ACC112 (cell line): ENCODE results near the gene HES2.
"Not testable (repeated sequence)": the region's sequence is repeated elsewhere in the genome, so short reads cannot be mapped to it uniquely, and the experiment has no call there.

Source experiments
- H2AFZ ChIP-seq: fragments of 200-600 bp; sonication (generic); one replicate; pipeline ENCODE4 v1.6.0; 2017; ENCODE audit warnings: antibody characterized with exemption, low read length; ENCODE audit not compliant: unreplicated experiment
- H3K27ac ChIP-seq: fragments of 200-600 bp; sonication (generic); 2 replicates; pipeline ENCODE4 v1.5.1; 2014; ENCODE audit warnings: low read depth, mild to moderate bottlenecking, antibody characterized with exemption, low read length, moderate library complexity
- H3K27me3 ChIP-seq: fragments of 200-600 bp; sonication (generic); 2 replicates; pipeline ENCODE4 v1.6.1; 2014; ENCODE audit warnings: mild to moderate bottlenecking, antibody characterized with exemption, low read length, moderate library complexity, mixed read lengths; ENCODE audit not compliant: insufficient read depth
- H3K36me3 ChIP-seq: fragments of 200-600 bp; sonication (generic); 2 replicates; pipeline ENCODE4 v1.6.1; 2016; ENCODE audit warnings: mild to moderate bottlenecking, antibody characterized with exemption, low read length, moderate library complexity, mixed read lengths; ENCODE audit not compliant: insufficient read depth
- H3K4me1 ChIP-seq: fragments of 200-600 bp; sonication (generic); one replicate; pipeline ENCODE4 v1.6.1; 2016; ENCODE audit warnings: low read length, mixed read lengths; ENCODE audit not compliant: insufficient read depth, unreplicated experiment, control insufficient read depth
- H3K4me3 ChIP-seq: fragments of 200-600 bp; sonication (generic); 2 replicates; pipeline ENCODE4 v1.5.1; 2014; ENCODE audit warnings: mild to moderate bottlenecking, low read depth, low read length
- H3K79me2 ChIP-seq: fragments of 200-600 bp; sonication (generic); one replicate; pipeline ENCODE4 v1.6.0; 2016; ENCODE audit warnings: low read length; ENCODE audit not compliant: control insufficient read depth, unreplicated experiment, insufficient read depth

HES2 gene

DNA sequence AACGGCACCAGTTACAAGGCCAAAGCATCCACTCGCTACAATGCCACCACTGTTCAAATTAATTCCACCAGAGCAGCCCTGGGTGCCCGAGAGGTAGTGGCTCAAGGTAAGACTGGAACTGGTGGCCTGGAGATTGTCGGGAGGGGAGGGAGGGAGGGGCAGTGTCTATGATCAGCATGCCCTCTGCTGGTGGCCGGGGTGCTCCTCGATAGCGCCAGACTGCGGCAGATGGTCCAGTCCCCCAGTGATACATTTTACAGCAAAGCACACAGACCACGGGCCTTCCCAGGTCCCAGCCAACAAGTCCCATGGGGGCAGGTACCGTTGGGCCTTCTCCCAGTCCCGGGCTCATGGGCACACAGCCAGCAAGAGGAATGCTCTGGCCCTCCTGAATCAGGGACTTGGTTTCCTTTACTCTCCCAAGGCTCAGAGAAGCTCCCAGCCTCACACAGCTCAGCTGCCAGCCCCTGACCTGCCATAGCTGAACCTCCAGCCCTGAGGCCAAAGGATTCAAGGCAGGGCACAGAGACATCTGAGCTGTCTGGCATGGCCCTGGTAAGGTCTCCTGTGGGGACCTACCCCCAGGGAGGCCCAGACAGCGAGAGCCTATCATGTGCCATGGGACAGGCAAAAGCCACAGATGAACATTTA is 41.5 kb downstream of the HES2 start:
- Histone ChIP-seq H3K4me1 (no peaks in the 10 kb centered on the region), H3K27me3 (no peaks in the 10 kb centered on the region), H3K4me3 (no peak overlapping the region), H3K27ac (no peak overlapping the region), H2AFZ (no peak overlapping the region), H3K36me3 (no peaks in the 10 kb centered on the region), H3K79me2 (peaks cover 26% of the 10 kb centered on the region)

GRCh38 chr1:6373961-6374720 is 45.6 kb downstream of the HES2 start:
- no peaks in the 10 kb centered on the region for H3K4me1 ChIP-seq
- no peaks in the 10 kb centered on the region for H3K27me3 ChIP-seq
- H3K4me3 ChIP-seq = no peak overlapping the region
- H2AFZ ChIP-seq = no peak overlapping the region
- no peak overlapping the region for H3K27ac ChIP-seq
- H3K79me2 ChIP-seq = peaks cover 24% of the 10 kb centered on the region
- no peaks in the 10 kb centered on the region for H3K36me3 ChIP-seq

- not testable (repeated sequence) for H3K36me3 ChIP-seq, H3K27me3 ChIP-seq, H3K4me1 ChIP-seq, H2AFZ ChIP-seq, H3K27ac ChIP-seq, H3K4me3 ChIP-seq
- peaks cover 23% of the 10 kb centered on the region for H3K79me2 ChIP-seq
These were observed 47.5 kb downstream of the HES2 start for GRCh38 chr1:6372236-6372635.

- H3K27ac ChIP-seq = no peak overlapping the region
- no peaks in the 10 kb centered on the region for H3K27me3 ChIP-seq
- no peak overlapping the region for H2AFZ ChIP-seq
- H3K4me1 ChIP-seq = peaks cover 3% of the 10 kb centered on the region
- H3K36me3 ChIP-seq = no peaks in the 10 kb centered on the region
- H3K79me2 ChIP-seq = peaks cover 19% of the 10 kb centered on the region
- H3K4me3 ChIP-seq = no peak overlapping the region
These were observed 49.7 kb downstream of the HES2 start for GRCh38 chr1:6370006-6370405.

DNA sequence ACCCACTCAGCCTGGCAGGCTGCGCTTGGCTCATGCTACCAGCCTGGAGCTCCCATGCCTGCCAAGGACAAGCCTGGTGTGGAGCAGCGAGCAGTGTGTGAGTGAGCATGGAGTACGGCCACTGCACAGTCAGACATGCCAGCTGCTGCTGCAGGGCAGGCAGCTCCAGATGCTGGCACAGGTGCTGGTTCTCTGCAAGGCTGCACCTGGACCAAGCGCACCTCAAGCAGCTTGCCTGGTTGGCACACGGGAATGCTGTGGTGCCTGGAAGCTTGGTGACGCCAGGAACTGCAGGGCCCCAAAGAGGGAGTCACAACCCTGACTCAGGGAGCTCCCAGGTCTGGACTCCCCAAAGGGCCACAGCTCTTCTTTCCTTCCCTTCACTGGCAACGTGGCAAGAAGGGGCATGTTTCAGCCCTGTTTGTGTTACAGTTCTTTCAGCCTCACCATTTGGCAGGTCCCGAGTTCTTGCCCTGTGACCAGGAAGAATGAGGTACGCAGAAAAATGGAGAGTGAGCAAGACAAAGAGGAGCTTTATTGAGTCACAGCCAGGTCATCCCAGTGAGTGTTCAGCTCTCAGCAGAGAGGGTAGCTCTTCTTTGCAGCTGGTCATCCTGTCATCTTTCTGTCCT is 52.2 kb downstream of the HES2 start:
- no peak overlapping the region for H3K27ac ChIP-seq
- H3K36me3 ChIP-seq = no peaks in the 10 kb centered on the region
- H3K27me3 ChIP-seq = no peaks in the 10 kb centered on the region
- no peak overlapping the region for H2AFZ ChIP-seq
- H3K4me3 ChIP-seq = no peak overlapping the region
- H3K79me2 ChIP-seq = peaks cover 14% of the 10 kb centered on the region
- H3K4me1 ChIP-seq = peaks cover 3% of the 10 kb centered on the region

DNA sequence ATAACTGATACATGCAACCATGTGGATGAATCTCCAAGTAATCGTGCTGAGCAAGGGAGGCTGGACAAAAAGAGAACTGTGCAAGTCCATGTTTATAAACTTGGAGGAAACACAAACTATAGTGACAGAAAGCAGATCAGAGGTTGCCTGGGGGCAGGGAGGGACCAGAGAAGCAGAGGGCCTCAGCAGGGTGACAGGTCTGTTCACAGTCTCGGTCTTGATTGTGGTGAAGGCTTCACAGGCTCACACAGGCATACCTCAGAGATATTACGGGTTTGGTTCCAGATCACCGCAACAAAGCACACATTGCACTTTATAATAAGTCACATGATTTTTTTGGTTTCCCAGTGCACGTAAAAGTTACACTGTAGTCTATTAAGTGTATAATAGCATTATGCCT is 54.7 kb downstream of the HES2 start:
- H3K4me3 ChIP-seq = no peak overlapping the region
- peaks cover 10% of the 10 kb centered on the region for H3K4me1 ChIP-seq
- H3K27me3 ChIP-seq = no peaks in the 10 kb centered on the region
- no peak overlapping the region for H3K27ac ChIP-seq
- no peak overlapping the region for H2AFZ ChIP-seq
- peaks cover 21% of the 10 kb centered on the region for H3K79me2 ChIP-seq
- H3K36me3 ChIP-seq = no peaks in the 10 kb centered on the region

DNA sequence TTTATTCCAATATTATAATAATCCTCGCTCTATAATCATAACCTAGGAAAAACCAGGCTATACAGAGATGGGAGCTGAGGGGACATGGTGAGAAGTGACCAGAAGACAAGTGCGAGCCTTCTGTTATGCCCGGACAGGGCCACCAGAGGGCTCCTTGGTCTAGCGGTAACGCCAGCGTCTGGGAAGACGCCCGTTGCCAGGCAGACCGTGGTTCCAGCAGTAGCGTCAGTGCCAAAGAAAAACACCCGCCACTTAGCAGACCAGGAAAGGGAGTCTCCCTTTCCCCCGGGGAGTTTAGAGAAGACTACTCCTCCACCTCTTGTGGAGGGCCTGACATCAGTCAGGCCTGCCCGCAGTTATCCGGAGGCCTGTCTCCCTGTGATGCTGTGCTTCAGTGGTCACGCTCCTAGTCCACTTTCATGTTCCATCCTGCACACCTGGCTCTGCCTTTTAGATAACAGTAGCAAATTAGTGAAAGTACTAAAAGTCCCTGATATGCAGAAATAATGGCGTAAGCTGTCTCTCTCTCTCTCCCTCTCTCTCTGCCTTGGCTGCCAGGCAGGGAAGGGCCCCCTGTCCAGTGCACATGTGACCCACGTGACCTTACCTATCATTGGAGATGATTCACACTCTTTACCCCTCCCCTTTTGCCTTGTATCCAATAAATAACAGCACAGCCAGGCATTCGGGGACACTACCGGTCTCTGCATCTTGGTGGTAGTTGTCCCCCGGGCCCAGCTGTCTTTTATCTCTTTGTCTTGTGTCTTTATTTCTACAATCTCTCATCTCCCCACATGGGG is 56.4 kb downstream of the HES2 start:
- H2AFZ ChIP-seq, H3K4me3 ChIP-seq, H3K36me3 ChIP-seq, H3K27me3 ChIP-seq, H3K27ac ChIP-seq: not testable (repeated sequence)
- Histone ChIP-seq H3K4me1 (peaks cover 23% of the 10 kb centered on the region), H3K79me2 (peaks cover 18% of the 10 kb centered on the region)
